PFSK-1 (cell line): ENCODE results near the gene NRXN3.

Source experiments
- FOXP2 ChIP-seq: optimal IDR thresholded peaks from 2 replicates; pipeline ENCODE3; 2011; ENCODE audit warnings: borderline replicate concordance, control low read depth, inconsistent platforms; ENCODE audit not compliant: insufficient read depth; ENCODE audit errors: extremely low read length, extremely low read depth
- POLR2AphosphoS5 ChIP-seq: IDR thresholded peaks from 2 replicates; pipeline ENCODE4 v1.6.1; 2012; ENCODE audit warnings: low read depth, mild to moderate bottlenecking, control low read depth, low read length, moderate library complexity
- REST ChIP-seq, 2 experiments: IDR thresholded peaks; 2 replicates each; pipeline versions ENCODE4 v1.6.1 to v1.8.0; 2011 to 2012; ENCODE audit warnings: low read depth in 2 of 2, low read length in 2 of 2, control low read depth in 1 of 2, inconsistent platforms in 1 of 2, mild to moderate bottlenecking in 1 of 2, moderate library complexity in 1 of 2; ENCODE audit not compliant: insufficient read depth in 1 of 2
- SIN3A ChIP-seq: IDR thresholded peaks from 2 replicates; pipeline ENCODE4 v1.6.1; 2012; ENCODE audit warnings: mild to moderate bottlenecking, low read length, moderate library complexity, borderline replicate concordance; ENCODE audit not compliant: insufficient read depth
- TAF1 ChIP-seq: IDR thresholded peaks from 2 replicates; pipeline ENCODE4 v1.6.1; 2012; ENCODE audit warnings: low read length, control low read depth, borderline replicate concordance; ENCODE audit not compliant: insufficient read depth

NRXN3 gene

GRCh38 chr14:78327426-78328221, 157.5 kb downstream of the NRXN3 start:
- TF ChIP-seq FOXP2 (no peak), TAF1 (no peak), REST (IDR thresholded peaks at IDR 0.05; ENCODE audit: insufficient read depth in 1 of 2, low read depth in 2 of 2, low read length in 2 of 2) (no peak), POLR2AphosphoS5 (no peak), SIN3A (no peak)

- no peak for TF ChIP-seq TAF1
- no peak for TF ChIP-seq FOXP2
- TF ChIP-seq SIN3A: no peak
Observed at GRCh38 chr14:78329371-78329770, 159.2 kb downstream of the NRXN3 start.

- no peak for TF ChIP-seq POLR2AphosphoS5
- no peak for TF ChIP-seq TAF1
- TF ChIP-seq REST (IDR thresholded peaks at IDR 0.05; ENCODE audit: insufficient read depth in 1 of 2, low read depth in 2 of 2, low read length in 2 of 2): no peak
- no peak for TF ChIP-seq FOXP2
- TF ChIP-seq SIN3A: no peak
Observed at GRCh38 chr14:78335531-78335930, 165.4 kb downstream of the NRXN3 start.

GRCh38 chr14:78340250-78340649, 170.1 kb downstream of the NRXN3 start:
- TF ChIP-seq FOXP2: no peak
- no peak for TF ChIP-seq POLR2AphosphoS5
- TF ChIP-seq TAF1: no peak
- TF ChIP-seq SIN3A: no peak
- no peak for TF ChIP-seq REST (IDR thresholded peaks at IDR 0.05; ENCODE audit: insufficient read depth in 1 of 2, low read depth in 2 of 2, low read length in 2 of 2)

- TF ChIP-seq SIN3A: no peak
- no peak for TF ChIP-seq FOXP2
- no peak for TF ChIP-seq REST (IDR thresholded peaks at IDR 0.05; ENCODE audit: insufficient read depth in 1 of 2, low read depth in 2 of 2, low read length in 2 of 2)
- TF ChIP-seq POLR2AphosphoS5: no peak
- TF ChIP-seq TAF1: no peak
Observed at GRCh38 chr14:78341827-78342389, 171.7 kb downstream of the NRXN3 start.
